Urothelium cell line (cell line): ENCODE data around the gene NPTX1.

Source experiments
- DNase-seq: peaks from one replicate; pipeline ENCODE4 v3.0.0; 2011; ENCODE audit warnings: low spot score, mixed read lengths
- FAIRE-seq: peaks from 2 replicates; lab custom pipeline; 2011; peaks lifted over from hg19 to GRCh38; lab: Jason Lieb, UNC

The NPTX1 gene

DNA sequence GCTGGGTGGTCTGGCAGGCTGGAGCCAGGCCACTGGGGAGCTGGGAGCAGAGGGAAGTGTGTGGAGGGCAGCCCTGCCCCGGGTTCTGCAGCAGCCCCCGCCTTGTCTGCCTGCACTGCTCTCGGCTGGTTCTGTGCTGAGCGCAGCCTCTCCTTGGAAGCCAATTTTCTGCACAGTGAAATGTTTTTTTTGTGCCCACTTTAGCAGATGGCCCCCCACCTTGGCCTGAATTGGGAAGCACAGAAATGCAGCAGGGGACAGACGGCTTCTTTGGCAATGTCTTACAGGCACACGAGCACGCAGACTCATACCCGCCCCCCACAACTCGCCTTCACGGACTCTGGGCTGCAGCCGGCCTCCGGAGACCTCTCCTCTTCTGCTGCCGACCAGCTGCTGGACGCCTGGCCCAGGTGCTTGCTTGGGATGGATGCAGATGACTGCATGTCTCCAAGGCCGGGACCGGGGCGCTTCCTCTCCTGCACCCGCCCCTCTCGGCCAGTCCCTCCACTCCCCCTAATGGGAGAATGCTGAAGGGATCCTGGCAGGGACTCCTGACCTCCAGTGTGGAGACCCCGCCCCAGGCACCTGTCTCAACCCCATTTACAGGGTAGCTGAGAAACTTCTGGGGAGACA lies 14.8 kb downstream of the NPTX1 start:
- no peak for FAIRE-seq
- DNase-seq = no peak

DNA sequence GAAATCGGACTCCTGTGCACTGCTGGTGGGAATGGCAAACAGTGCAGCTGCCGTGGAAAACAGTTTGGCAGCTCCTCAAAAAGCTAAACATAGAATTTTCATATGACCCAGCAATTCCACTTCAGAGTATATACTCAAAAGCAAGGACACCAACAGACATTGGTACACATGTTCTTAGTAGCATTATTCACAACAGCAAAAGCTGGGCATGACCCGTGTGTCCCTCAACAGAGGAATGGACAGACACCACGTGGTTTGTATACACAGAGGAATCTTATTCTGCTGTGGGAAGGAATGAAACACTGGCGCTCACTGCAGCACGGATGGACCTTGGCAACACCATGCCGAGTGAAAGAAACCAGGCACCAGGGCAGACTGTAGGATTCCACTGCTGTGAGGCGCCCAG lies 16.0 kb downstream of the NPTX1 start:
- FAIRE-seq (peak; percentile 27), DNase-seq (no peak)

GRCh38 chr17:80459234-80459633 lies 17.2 kb downstream of the NPTX1 start:
- FAIRE-seq = no peak
- DNase-seq = no peak

- no peak for FAIRE-seq
- DNase-seq = no peak
These were observed 18.4 kb downstream of the NPTX1 start for GRCh38 chr17:80458016-80458415.

DNA sequence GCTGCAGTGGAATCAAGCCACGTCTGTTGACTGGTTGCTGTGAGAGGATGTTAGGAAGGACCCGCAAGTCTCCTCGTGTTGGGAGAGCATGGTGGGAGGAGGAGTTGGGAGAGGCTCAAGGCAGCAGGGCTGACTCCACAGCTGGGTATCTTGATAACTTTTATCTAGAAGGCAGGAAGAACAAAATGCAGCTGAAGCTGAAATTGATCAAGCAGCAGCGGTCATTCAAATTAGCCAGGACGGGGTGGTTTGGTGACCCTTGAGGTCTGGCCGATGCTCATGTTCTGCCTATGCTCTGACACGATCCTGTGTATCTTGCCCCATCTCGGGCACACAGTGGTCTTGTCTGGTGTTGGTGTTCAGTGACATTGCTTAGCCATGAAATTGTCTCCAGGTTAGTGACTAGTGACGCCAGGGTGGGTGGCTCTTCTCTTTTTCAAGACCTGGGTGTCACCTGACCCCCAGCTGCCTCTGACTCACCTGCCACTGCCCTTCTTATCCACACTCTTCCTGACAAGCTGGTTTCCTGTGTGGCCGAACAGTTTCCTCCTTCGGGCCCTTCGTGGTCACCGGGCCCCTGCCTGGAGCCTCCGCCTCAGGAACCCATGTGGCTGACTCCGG lies 19.1 kb downstream of the NPTX1 start:
- FAIRE-seq = no peak

DNA sequence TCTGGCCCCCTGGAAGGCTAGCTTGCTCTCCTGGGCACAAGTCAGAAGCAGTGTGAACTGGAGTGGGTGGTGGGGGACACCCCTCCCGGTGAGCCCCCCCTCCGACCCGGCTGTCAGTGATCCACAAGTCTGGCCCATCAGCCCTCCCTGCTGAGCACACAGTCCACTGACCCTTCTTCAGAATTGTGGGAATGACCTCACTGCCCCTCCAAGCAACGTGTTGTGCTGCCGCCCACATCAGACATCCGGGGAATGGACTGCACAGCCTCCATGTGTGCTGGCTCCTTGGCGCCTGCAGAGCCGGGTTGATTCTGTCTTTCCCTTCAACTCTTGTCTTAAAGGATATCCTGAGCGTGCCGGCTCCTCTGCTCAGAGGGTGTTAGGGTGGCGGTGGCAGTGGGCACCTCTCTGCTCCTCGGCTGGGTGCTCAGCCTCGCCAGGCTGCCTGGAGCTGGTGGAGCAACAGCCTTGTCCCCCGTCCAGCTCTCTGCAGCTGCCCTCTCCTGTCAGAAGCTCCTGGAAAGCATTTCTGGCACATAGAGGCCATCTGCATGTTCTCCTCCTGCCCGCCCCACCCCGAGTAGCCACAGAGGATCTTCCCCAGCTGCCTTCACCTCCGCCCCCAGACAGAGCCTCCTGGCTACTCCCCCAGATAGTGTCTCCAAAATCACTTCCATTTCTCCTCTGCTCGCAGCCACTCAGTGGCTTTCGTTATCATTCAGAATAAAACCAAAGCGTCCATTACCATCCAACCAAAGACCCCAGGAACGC lies 19.8 kb downstream of the NPTX1 start:
- peak; percentile 59 for FAIRE-seq
- DNase-seq = no peak

More for the DNA sequence above, 19.1 kb downstream of the NPTX1 start:
- no peak for DNase-seq

GRCh38 chr17:80455784-80456183 lies 20.6 kb downstream of the NPTX1 start:
- FAIRE-seq (no peak), DNase-seq (no peak)

DNA sequence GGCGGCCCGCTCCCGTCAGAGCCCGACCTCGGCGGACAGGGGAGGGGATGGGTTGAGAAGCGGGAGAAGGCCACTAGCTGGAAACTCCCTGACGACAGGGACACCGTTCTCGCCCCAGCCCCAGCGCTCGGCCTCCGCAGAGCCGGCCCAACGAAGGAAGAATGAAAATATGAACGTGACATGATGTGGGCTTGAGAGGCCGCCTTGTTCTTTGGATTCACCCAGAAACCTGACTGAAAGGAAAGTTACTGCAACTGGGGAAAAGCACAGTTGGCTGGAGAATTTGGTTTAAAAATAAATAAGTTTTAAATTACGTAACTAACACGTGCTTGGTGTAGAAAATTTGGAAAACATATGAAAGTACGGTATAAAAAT lies 21.1 kb downstream of the NPTX1 start:
- DNase-seq (peak; percentile 80), FAIRE-seq (peak; percentile 63)

DNA sequence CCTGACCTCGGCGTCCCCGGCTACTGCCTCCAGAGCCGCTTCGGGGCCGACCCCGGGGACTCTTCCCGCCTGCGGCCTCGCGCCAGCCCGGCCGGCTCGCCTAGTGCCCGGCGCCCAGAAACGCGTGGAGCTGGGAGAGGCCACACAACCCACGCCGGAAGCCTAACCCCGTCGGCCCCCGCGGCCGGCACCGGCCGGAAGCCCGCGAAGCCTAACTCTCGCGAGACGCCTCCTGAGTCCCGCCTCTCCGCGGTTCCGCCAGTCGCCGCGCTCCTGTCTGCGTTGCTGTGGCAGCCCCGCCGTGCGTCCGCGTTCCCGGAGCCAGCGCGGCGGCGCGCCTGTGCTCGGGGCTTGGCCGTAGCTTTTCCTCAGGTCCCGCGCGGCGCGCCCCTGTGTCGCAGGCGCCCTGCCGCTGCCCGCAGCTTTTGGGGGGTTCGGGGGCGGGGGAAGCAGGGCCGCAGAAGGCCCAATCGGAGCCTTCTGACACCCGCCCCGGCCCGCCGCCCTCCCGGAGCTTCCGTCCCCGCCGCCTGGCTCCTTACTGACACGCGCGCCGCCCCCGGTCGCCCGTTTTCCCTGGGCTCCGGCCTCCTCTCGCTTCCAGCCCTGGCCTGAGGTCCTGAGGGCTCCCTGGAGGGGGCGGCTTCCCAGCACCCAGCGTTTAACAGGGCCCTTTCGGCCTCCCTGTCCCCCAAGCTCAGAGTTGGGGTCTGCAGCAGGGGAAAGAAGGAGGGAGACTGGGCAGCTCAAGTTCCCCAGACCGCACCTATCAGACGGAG lies 21.7 kb downstream of the NPTX1 start:
- peak; percentile 99 for FAIRE-seq
- peak; percentile 100 for DNase-seq

DNA sequence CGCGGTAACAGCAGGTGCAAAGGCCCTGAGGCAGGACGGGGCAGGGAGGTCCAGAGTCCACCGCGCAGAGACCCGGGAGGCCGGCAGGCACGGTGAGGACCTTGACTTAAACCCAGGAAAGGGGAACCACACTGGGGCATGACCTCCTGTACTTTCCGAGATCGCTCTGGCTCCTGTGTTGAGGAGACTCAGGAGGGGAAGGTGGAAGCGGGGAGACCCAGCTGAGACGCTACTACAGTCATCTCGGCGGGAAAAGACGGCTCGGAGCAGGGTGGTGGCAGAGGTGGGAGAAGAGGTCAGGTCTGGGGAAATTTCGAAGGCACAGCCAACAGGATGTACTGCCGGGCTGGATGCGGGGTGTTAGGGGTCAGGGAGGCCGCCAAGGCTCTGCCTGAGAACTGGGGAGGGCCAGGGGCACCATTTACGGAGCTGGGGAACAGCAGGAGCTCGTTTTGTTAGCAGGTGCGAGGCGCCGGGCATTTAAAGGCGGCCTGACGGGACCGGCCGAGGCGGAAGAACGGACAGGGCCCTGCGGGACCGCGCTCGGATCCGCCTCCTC lies 22.3 kb downstream of the NPTX1 start:
- peak; percentile 38 for DNase-seq
- peak; percentile 46 for FAIRE-seq

GRCh38 chr17:80453126-80453997 lies 23.0 kb downstream of the NPTX1 start:
- DNase-seq (no peak), FAIRE-seq (no peak)

DNA sequence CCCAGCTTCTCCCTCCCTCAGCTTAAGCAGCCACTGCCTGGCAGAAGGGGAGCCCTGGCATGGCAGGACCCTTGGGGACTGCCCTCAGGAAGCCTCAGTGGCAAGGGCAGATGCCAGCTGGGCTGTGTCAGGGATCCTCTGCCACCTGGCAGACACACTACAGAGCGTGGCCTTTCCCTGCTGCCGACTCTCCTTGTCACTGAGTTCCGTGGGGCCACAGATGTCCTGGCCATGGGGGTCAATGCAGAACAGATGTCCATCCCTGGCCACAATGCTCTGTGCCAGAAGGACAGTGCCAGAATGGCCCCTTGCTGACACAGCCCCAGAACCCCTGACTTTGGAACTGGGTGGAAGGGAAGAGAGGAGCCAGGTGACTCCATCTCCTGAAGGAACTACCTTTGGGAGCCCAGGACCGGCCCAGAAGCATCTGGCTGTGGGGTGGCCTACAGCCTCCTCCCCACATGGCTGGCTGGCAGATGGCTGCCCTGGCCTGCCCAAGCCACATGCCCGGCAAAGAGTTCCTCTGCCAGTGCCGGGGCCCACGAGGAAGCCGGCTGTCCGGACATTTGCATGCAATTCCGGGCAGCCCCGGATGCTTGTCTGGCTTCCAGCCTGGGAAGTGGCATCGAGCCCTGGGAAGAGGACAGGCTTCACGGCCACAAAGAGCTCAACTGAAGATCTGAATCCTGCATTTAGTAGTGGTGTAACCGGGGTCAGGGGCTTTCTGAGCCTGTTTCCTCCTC lies 24.1 kb downstream of the NPTX1 start:
- DNase-seq (no peak), FAIRE-seq (no peak)

DNA sequence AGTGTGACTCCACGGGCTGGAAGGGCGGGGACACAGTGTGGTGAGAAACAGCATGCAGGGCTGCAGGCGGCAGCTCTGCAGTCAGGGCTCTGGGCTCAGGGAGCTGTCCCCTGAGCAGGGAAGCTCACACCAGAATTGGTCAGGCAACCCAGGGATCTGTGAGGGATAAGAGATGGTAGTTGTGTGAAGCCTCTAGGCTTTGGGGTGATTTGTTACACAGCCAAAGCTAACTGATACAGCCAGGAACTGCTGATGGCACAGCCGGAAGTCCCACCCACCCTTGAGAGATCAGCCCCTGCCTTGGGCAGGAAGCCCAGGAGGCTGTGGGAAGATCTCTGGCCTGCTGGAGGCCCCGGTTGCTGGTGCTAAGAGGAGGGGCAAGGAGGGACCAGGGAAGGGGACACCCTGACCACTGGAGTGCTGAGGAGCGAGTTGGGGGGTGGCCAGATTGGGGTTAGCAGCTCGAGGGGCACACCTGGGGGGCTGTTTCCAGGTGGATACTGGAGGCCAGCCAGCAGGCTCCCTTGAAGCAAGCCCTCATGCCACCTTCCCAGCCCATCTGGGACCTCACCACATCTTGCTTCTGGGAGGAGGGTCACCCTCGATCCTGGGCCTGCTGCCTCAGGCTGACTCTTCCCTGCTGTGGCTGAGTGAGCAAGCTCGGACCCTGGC lies 25.2 kb downstream of the NPTX1 start:
- FAIRE-seq (no peak), DNase-seq (no peak)

DNA sequence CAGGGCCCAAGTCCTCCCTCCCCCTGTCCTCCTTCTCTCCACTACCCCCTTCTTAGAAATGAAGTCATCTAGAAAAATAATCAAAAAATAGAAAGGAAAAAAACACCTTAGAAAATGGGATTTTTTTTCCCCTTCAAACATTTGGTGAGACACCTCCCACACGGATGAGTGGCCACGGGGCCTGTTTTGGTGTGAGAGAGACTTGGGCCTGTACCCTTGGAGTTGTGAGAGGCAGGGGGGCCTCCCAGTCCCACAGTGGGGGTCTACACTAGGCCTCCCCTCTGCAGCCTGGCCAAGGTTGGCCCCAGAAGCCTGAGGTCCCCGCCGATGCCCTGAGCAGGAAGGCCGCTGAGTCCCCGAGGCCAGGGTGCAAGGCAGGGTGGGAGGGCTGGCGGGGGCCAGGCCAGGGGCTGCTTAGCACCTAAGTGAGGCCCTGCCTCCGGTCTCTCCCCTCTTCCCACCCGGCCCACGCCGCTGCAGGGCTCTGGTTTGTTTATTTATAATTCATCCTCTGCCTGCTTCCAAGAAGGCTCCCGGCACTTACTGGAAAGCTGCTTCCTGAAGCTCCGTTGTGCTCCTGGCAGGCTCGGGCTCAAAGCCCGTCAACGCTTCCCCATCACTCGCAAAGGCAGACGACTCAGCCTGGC lies 26.4 kb downstream of the NPTX1 start:
- DNase-seq (no peak), FAIRE-seq (no peak)

DNA sequence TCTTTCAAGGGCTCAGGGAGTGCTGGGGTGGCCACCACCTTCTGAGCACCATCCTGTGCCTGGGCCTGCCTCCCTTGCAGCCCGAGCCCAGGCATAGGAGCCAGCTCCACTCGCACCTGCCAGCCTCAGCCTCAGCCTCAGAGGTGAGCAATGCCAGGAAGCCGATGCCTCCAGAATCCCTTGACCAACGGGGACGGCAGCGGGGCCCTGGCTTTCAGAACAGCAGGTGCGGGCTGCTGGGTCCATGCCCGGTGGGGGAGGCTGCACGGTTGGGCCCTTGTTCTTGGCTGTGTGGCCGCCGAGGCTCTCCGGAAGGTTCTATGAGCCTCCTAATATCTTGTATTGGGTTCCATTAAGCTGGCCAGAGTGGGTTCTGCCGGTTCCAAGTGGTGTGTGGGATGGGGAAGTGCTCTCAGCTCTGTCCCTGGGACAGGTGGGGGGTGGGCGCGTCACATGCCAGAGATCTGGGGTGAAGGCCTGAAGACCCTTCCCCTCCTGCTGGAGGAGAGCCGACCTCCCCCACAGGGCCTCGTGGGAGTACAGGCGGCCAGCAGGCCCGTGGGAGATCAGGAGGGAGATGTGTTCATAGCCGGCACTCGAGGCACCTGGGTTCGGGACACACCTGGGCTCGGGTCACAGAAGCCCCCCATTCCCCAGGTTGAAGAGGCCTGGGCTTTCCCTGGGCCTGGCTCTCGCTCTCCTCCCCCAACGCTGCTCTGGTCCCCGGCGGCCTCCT lies 27.0 kb downstream of the NPTX1 start:
- no peak for DNase-seq
- FAIRE-seq = peak; percentile 27

DNA sequence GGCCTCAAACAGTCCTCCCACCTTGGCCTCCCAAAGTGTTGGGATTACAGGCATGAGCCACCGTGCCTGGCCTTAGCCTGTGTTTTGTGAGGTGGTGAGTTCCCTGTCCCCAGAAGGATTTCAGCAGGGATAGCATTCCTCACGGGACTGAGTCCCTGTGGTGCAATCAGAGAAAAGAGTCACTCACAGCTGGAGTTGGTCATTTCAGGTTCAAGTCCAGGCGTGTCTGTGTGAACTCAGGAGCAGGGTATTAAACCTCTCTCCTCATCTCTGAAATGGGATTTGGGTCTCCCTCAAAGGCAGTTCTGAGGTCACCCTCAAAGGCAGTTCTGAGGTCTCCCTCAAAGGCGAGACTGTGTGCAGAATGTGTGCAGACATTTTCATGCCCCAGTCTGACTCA lies 28.6 kb downstream of the NPTX1 start:
- FAIRE-seq (peak; percentile 63), DNase-seq (no peak)

- FAIRE-seq (peak; percentile 55), DNase-seq (peak; percentile 34)
These were observed 29.6 kb downstream of the NPTX1 start for GRCh38 chr17:80446645-80447405.
